ENCODE data around the gene HECW1. TPM values are rescaled to one million over a fixed set of nuclear protein-coding genes. Genes with fewer than 3 reads are reported as not detected.
A peak's percentile ranks its signal among the peaks of the same experiment; 100 is the strongest.

The HECW1 gene
- total and polyA plus RNA-seq, 2 of the 13 experiments (the other 11 are each of a cell fraction or from before 2014, with no cell fraction given) = not detected

GRCh38 chr7:43583424-43584194 is 471.2 kb downstream of the HECW1 start (continued):
- TF ChIP-seq ZNF687 (CRISPR knock-in tag; IDR thresholded peaks at IDR 0.05) (peak; percentile 60), KDM2A (CRISPR knock-in tag; IDR thresholded peaks at IDR 0.05; ENCODE audit: borderline replicate concordance, low read depth) (peak; percentile 71; the same call in 1 of the 2 replicates), SALL2 (CRISPR knock-in tag; IDR thresholded peaks at IDR 0.05) (no peak), ZNF883 (CRISPR knock-in tag; IDR thresholded peaks at IDR 0.05; ENCODE audit: not compliant biosample characterization) (peak; percentile 1), ZMYM2 (CRISPR knock-in tag; IDR thresholded peaks at IDR 0.05) (no peak), EEA1 (CRISPR knock-in tag; IDR thresholded peaks at IDR 0.05; ENCODE audit: borderline replicate concordance) (no peak), TBX2 (CRISPR knock-in tag; IDR thresholded peaks at IDR 0.05; ENCODE audit: borderline replicate concordance) (peak; percentile 17; the same call in 1 of the 2 replicates), ZBTB25 (CRISPR knock-in tag; IDR thresholded peaks at IDR 0.05) (no peak), ZNF569 (CRISPR knock-in tag; IDR thresholded peaks at IDR 0.05; ENCODE audit: borderline replicate concordance) (no peak), ZSCAN25 (CRISPR knock-in tag; IDR thresholded peaks at IDR 0.05) (peak; percentile 8; the same call in 1 of the 2 replicates), ZXDC (CRISPR knock-in tag; IDR thresholded peaks at IDR 0.05) (no peak), ZNF138 (CRISPR knock-in tag; IDR thresholded peaks at IDR 0.05; ENCODE audit: low read depth) (no peak), KMT2A (CRISPR knock-in tag; IDR thresholded peaks at IDR 0.05) (peak; percentile 82; the same call in 1 of the 2 replicates), ZNF563 (CRISPR knock-in tag; IDR thresholded peaks at IDR 0.05) (peak; percentile 48; the same call in 1 of the 2 replicates), SMAD1 (CRISPR knock-in tag; IDR thresholded peaks at IDR 0.05; ENCODE audit: borderline replicate concordance, low read depth) (no peak), ZFP90 (CRISPR knock-in tag; IDR thresholded peaks at IDR 0.05; ENCODE audit: borderline replicate concordance) (peak; percentile 73; the same call in 1 of the 2 replicates), NRL (CRISPR knock-in tag; IDR thresholded peaks at IDR 0.05; ENCODE audit: borderline replicate concordance) (no peak), MYPOP (CRISPR knock-in tag; IDR thresholded peaks at IDR 0.05) (peak; percentile 43; the same call in 1 of the 2 replicates)

Data from HepG2 (cell line).